Measurements from ENCODE around the gene ZC3H18.

Gene ZC3H18

GRCh38 chr16:88640498-88641247 lies 70.5 kb downstream of the ZC3H18 start:
- DNase-seq (ENCODE audit: low spot score) = no peak

GRCh38 chr16:88642881-88643643 lies 72.9 kb downstream of the ZC3H18 start:
- no peak for DNase-seq (ENCODE audit: low spot score)

- no peak for DNase-seq (ENCODE audit: low spot score)
These were observed 73.4 kb downstream of the ZC3H18 start for GRCh38 chr16:88643644-88643932.

GRCh38 chr16:88645455-88645854 lies 75.3 kb downstream of the ZC3H18 start:
- no peak for DNase-seq (ENCODE audit: low spot score)

GRCh38 chr16:88645941-88646340 lies 75.7 kb downstream of the ZC3H18 start:
- no peak for DNase-seq (ENCODE audit: low spot score)

GRCh38 chr16:88646345-88647034 lies 76.3 kb downstream of the ZC3H18 start:
- DNase-seq (ENCODE audit: low spot score) = no peak

GRCh38 chr16:88647178-88648070 lies 77.2 kb downstream of the ZC3H18 start:
- no peak for DNase-seq (ENCODE audit: low spot score)

- DNase-seq (ENCODE audit: low spot score) = no peak
These were observed 79.2 kb downstream of the ZC3H18 start for GRCh38 chr16:88649195-88649923.

GRCh38 chr16:88649924-88650748 lies 79.9 kb downstream of the ZC3H18 start:
- DNase-seq (ENCODE audit: low spot score) = peak; percentile 64

- DNase-seq (ENCODE audit: low spot score) = peak; percentile 85
These were observed 80.6 kb downstream of the ZC3H18 start, which contains the start of gene CYBA for GRCh38 chr16:88650749-88651275. Gene CYBA, minus strand, starts transcription at chr16:88651053. Its CDS starts 40 bp downstream, at chr16:88651013.

- no peak for DNase-seq (ENCODE audit: low spot score)
These were observed 81.2 kb downstream of the ZC3H18 start for GRCh38 chr16:88651276-88651988.

GRCh38 chr16:88651989-88652761 lies 82.0 kb downstream of the ZC3H18 start:
- no peak for DNase-seq (ENCODE audit: low spot score)

GRCh38 chr16:88652762-88653063 lies 82.5 kb downstream of the ZC3H18 start:
- DNase-seq (ENCODE audit: low spot score) = no peak

GRCh38 chr16:88653101-88653500 lies 82.9 kb downstream of the ZC3H18 start:
- DNase-seq (ENCODE audit: low spot score) = no peak

- no peak for DNase-seq (ENCODE audit: low spot score)
These were observed 83.6 kb downstream of the ZC3H18 start for GRCh38 chr16:88653596-88654362.

GRCh38 chr16:88654363-88655052 lies 84.3 kb downstream of the ZC3H18 start:
- DNase-seq (ENCODE audit: low spot score) = no peak

- no peak for DNase-seq (ENCODE audit: low spot score)
These were observed 85.0 kb downstream of the ZC3H18 start for GRCh38 chr16:88655053-88655732.

All from AG08396 (cell line).